ENCODE measurements around the gene MYG1. TPM values are rescaled to one million over a fixed set of nuclear protein-coding genes. Genes with fewer than 3 reads are reported as not detected.

MYG1 gene
- total RNA-seq, 1 donor from 2014 or later = 48.8 TPM

DNA sequence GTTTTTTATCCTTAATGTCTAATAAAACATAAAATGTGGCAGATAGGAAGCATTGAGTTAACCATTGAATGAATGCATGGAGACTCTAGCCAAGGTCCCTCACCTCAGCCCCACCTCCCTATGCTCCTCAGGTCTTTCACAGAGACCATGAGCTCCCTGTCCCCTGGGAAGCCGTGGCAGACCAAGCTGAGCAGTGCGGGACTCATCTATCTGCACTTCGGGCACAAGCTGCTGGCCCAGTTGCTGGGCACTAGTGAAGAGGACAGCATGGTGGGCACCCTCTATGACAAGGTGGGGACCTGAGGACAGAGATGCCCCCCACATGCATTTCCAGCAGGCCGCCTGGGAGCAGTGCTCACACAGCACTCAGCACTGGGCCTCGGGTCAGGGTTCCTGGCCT is 3.4 kb downstream of the MYG1 start:
- H3K27me3 Mint-ChIP-seq (ENCODE audit: insufficient read depth, low read depth) = peaks cover 8% of the 10 kb centered on the region
- peaks cover 24% of the 10 kb centered on the region for H3K4me1 Mint-ChIP-seq
- H3K9me3 ChIP-seq (ENCODE audit: low read depth) = no peaks in the 10 kb centered on the region
- H4K20me1 ChIP-seq (ENCODE audit: low read depth) = no peaks in the 10 kb centered on the region
- H3K4me3 Mint-ChIP-seq = peak overlapping the region; percentile 4
- no peak overlapping the region for H3K9ac ChIP-seq
- no peak overlapping the region for H3K4me3 ChIP-seq
- H3K27ac Mint-ChIP-seq = no peak overlapping the region
- DNase-seq (ENCODE audit: low spot score) = no peak
- H3K27me3 ChIP-seq = no peaks in the 10 kb centered on the region
- TF ChIP-seq, protein P1, sequence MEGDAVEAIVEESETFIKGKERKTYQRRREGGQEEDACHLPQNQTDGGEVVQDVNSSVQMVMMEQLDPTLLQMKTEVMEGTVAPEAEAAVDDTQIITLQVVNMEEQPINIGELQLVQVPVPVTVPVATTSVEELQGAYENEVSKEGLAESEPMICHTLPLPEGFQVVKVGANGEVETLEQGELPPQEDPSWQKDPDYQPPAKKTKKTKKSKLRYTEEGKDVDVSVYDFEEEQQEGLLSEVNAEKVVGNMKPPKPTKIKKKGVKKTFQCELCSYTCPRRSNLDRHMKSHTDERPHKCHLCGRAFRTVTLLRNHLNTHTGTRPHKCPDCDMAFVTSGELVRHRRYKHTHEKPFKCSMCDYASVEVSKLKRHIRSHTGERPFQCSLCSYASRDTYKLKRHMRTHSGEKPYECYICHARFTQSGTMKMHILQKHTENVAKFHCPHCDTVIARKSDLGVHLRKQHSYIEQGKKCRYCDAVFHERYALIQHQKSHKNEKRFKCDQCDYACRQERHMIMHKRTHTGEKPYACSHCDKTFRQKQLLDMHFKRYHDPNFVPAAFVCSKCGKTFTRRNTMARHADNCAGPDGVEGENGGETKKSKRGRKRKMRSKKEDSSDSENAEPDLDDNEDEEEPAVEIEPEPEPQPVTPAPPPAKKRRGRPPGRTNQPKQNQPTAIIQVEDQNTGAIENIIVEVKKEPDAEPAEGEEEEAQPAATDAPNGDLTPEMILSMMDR (IDR thresholded peaks at IDR 0.05) = no peak
- TF ChIP-seq EZH2phosphoT487 (IDR thresholded peaks at IDR 0.05) (no peak), EZH2 (IDR thresholded peaks at IDR 0.05) (no peak)
- peaks cover 10% of the 10 kb centered on the region for H3K4me1 ChIP-seq
- H3K79me2 ChIP-seq (ENCODE audit: low read depth) = peaks cover 35% of the 10 kb centered on the region
- peaks cover 4% of the 10 kb centered on the region for H3K36me3 ChIP-seq
- H3K36me3 Mint-ChIP-seq = peaks cover 32% of the 10 kb centered on the region
- no peak overlapping the region for H3K4me2 ChIP-seq
- peaks cover 35% of the 10 kb centered on the region for H3F3A ChIP-seq (ENCODE audit: low read depth)
- no peaks in the 10 kb centered on the region for H3K9me3 Mint-ChIP-seq
- no peak overlapping the region for H2AFZ ChIP-seq (replicated peaks)
- no peak overlapping the region for H3K27ac ChIP-seq

DNA sequence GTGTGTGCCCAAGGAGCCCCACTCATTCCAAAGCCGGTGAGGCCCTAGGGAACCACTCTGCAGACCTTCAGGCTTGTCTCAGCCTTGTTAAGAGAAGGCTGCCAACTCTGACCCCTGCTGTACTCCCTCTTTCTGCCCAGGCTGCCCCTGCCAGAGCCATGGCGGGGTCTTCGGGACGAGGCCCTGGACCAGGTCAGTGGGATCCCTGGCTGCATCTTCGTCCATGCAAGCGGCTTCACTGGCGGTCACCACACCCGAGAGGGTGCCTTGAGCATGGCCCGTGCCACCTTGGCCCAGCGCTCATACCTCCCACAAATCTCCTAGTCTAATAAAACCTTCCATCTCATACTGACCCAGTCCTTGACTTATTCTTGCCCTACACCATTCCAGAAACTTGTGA is 7.3 kb downstream of the MYG1 start:
- H3K36me3 ChIP-seq = peaks cover 4% of the 10 kb centered on the region
- no peaks in the 10 kb centered on the region for H3K4me1 Mint-ChIP-seq
- no peaks in the 10 kb centered on the region for H3K9me3 ChIP-seq (ENCODE audit: low read depth)
- H3K79me2 ChIP-seq (ENCODE audit: low read depth) = peaks cover 8% of the 10 kb centered on the region
- peaks cover 30% of the 10 kb centered on the region for H3K36me3 Mint-ChIP-seq
- H3K27ac Mint-ChIP-seq = no peak overlapping the region
- H3K4me1 ChIP-seq = no peaks in the 10 kb centered on the region
- H3K4me2 ChIP-seq = no peak overlapping the region
- no peak overlapping the region for H3K27ac ChIP-seq
- H3K27me3 Mint-ChIP-seq (ENCODE audit: insufficient read depth, low read depth) = peaks cover 2% of the 10 kb centered on the region
- H4K20me1 ChIP-seq (ENCODE audit: low read depth) = no peaks in the 10 kb centered on the region
- no peak overlapping the region for H2AFZ ChIP-seq (replicated peaks)
- no peak overlapping the region for H3K4me3 ChIP-seq
- H3K9me3 Mint-ChIP-seq = no peaks in the 10 kb centered on the region
- no peak for TF ChIP-seq EZH2 (IDR thresholded peaks at IDR 0.05)
- TF ChIP-seq, protein P1 (IDR thresholded peaks at IDR 0.05) = no peak
- no peak for TF ChIP-seq EZH2phosphoT487 (IDR thresholded peaks at IDR 0.05)
- peaks cover 8% of the 10 kb centered on the region for H3F3A ChIP-seq (ENCODE audit: low read depth)
- H3K9ac ChIP-seq = no peak overlapping the region
- H3K4me3 Mint-ChIP-seq = no peak overlapping the region
- DNase-seq (ENCODE audit: low spot score) = no peak
- H3K27me3 ChIP-seq = no peaks in the 10 kb centered on the region

- H3K27ac Mint-ChIP-seq = no peak overlapping the region
- no peak overlapping the region for H3K4me3 Mint-ChIP-seq
- no peaks in the 10 kb centered on the region for H3K27me3 ChIP-seq
- peaks cover 2% of the 10 kb centered on the region for H3K27me3 Mint-ChIP-seq (ENCODE audit: insufficient read depth, low read depth)
- H3K4me3 ChIP-seq = no peak overlapping the region
- no peaks in the 10 kb centered on the region for H3K4me1 ChIP-seq
- no peaks in the 10 kb centered on the region for H3K4me1 Mint-ChIP-seq
- no peak overlapping the region for H3K27ac ChIP-seq
- no peak overlapping the region for H2AFZ ChIP-seq (replicated peaks)
- peaks cover 7% of the 10 kb centered on the region for H3F3A ChIP-seq (ENCODE audit: low read depth)
- H4K20me1 ChIP-seq (ENCODE audit: low read depth) = no peaks in the 10 kb centered on the region
- TF ChIP-seq, protein P1 (IDR thresholded peaks at IDR 0.05) = no peak
- TF ChIP-seq EZH2phosphoT487 (IDR thresholded peaks at IDR 0.05) = no peak
- no peak for TF ChIP-seq EZH2 (IDR thresholded peaks at IDR 0.05)
- H3K4me2 ChIP-seq = no peak overlapping the region
- H3K9me3 ChIP-seq (ENCODE audit: low read depth) = no peaks in the 10 kb centered on the region
- DNase-seq (ENCODE audit: low spot score) = no peak
- no peaks in the 10 kb centered on the region for H3K36me3 ChIP-seq
- H3K36me3 Mint-ChIP-seq = peaks cover 30% of the 10 kb centered on the region
- H3K9ac ChIP-seq = no peak overlapping the region
- H3K9me3 Mint-ChIP-seq = no peaks in the 10 kb centered on the region
- no peaks in the 10 kb centered on the region for H3K79me2 ChIP-seq (ENCODE audit: low read depth)
Observed at GRCh38 chr12:53308276-53308675, 8.8 kb downstream of the MYG1 start.

All from neural progenitor cell (in vitro differentiated cells).